GM18499 (cell line): ENCODE measurements around the gene DIP2A.

ENCODE experiments used
- ATAC-seq: cut with Tn5 transposase; IDR thresholded peaks from one replicate; pipeline ENCODE4 v1.9.1; 2021; ENCODE audit warnings: moderate number of reproducible peaks; ENCODE audit not compliant: insufficient read depth, unreplicated experiment

DIP2A gene

GRCh38 chr21:46458315-46459023 lies at the start of gene DIP2A:
Gene DIP2A, plus strand, starts transcription at chr21:46458891. Its CDS starts 241 bp downstream, at chr21:46459132.
- ATAC-seq = no peak

GRCh38 chr21:46409641-46410406 lies 48.9 kb upstream of the DIP2A start:
- ATAC-seq = no peak

- no peak for ATAC-seq
Observed at GRCh38 chr21:46410516-46410915, 48.2 kb upstream of the DIP2A start.

- ATAC-seq = no peak
Observed at GRCh38 chr21:46411236-46411635, 47.5 kb upstream of the DIP2A start.

GRCh38 chr21:46411691-46412090 lies 47.0 kb upstream of the DIP2A start:
- ATAC-seq = no peak

- no peak for ATAC-seq
Observed at GRCh38 chr21:46412521-46413364, 45.9 kb upstream of the DIP2A start.

GRCh38 chr21:46413365-46413696 lies 45.4 kb upstream of the DIP2A start:
- ATAC-seq = no peak

GRCh38 chr21:46414965-46415275 lies 43.8 kb upstream of the DIP2A start:
- no peak for ATAC-seq

GRCh38 chr21:46416551-46416950 lies 42.1 kb upstream of the DIP2A start:
- ATAC-seq = no peak

- ATAC-seq = no peak
Observed at GRCh38 chr21:46418265-46418946, 40.3 kb upstream of the DIP2A start.

GRCh38 chr21:46420241-46421190 lies 38.2 kb upstream of the DIP2A start:
- ATAC-seq = no peak

- no peak for ATAC-seq
Observed at GRCh38 chr21:46421191-46421750, 37.4 kb upstream of the DIP2A start.

- no peak for ATAC-seq
Observed at GRCh38 chr21:46421756-46422555, 36.7 kb upstream of the DIP2A start.

GRCh38 chr21:46422636-46423241 lies 36.0 kb upstream of the DIP2A start:
- no peak for ATAC-seq

- no peak for ATAC-seq
Observed at GRCh38 chr21:46423546-46424038, 35.1 kb upstream of the DIP2A start.

- no peak for ATAC-seq
Observed at GRCh38 chr21:46424039-46424591, 34.6 kb upstream of the DIP2A start.

- no peak for ATAC-seq
Observed at GRCh38 chr21:46424621-46425020, 34.1 kb upstream of the DIP2A start.

GRCh38 chr21:46425041-46425440 lies 33.6 kb upstream of the DIP2A start:
- no peak for ATAC-seq
